HepG2 (cell line): ENCODE data around the gene RHBDD3. TPM values are rescaled to one million over a fixed set of nuclear protein-coding genes. Genes with fewer than 3 reads are reported as not detected.
A peak's percentile ranks its signal among the peaks of the same experiment; 100 is the strongest.

ENCODE experiments used
- ATF7-NPFF ChIP-seq: sonication (generic); formaldehyde crosslinking; IDR thresholded peaks from 2 replicates; pipeline ENCODE4 v1.8.1; 2023; ENCODE audit warnings: mild to moderate bottlenecking, low read depth, missing genetic modification reagents, moderate library complexity
- CEBPG ChIP-seq: IDR thresholded peaks from 2 replicates; pipeline ENCODE4 v1.6.1; 2016
- HDAC1 ChIP-seq: sonication (generic); formaldehyde crosslinking; IDR thresholded peaks from 2 replicates; pipeline ENCODE4 v1.5.1; 2020; ENCODE audit warnings: mild to moderate bottlenecking, missing genetic modification reagents
- HMG20B ChIP-seq: conservative IDR thresholded peaks from 2 replicates; pipeline ENCODE4 v1.6.1; 2016; ENCODE audit warnings: missing genetic modification reagents, missing compliant biosample characterization
- KDM3A ChIP-seq: IDR thresholded peaks from 2 replicates; pipeline ENCODE4 v1.6.1; 2018; ENCODE audit warnings: low read depth, missing compliant biosample characterization
- PRPF4 ChIP-seq: fragments of 200-400 bp; formaldehyde crosslinking; IDR thresholded peaks from 2 replicates; pipeline ENCODE4 v1.6.1; 2016; ENCODE audit warnings: low read length, low read depth; ENCODE audit not compliant: poor library complexity, severe bottlenecking
- RBAK ChIP-seq: sonication (generic); formaldehyde crosslinking; IDR thresholded peaks from 2 replicates; pipeline ENCODE4 v1.5.1; 2020; ENCODE audit warnings: mild to moderate bottlenecking, missing genetic modification reagents
- RBM22 ChIP-seq: fragments of 200-400 bp; formaldehyde crosslinking; optimal IDR thresholded peaks from 2 replicates; pipeline ENCODE3; 2017; ENCODE audit warnings: mild to moderate bottlenecking, low read length, moderate library complexity
- REXO4 ChIP-seq: sonication (generic); formaldehyde crosslinking; IDR thresholded peaks from 2 replicates; pipeline ENCODE4 v1.8.0; 2022; ENCODE audit warnings: missing genetic modification reagents, mild to moderate bottlenecking, borderline replicate concordance
- SAP130 ChIP-seq: IDR thresholded peaks from 2 replicates; pipeline ENCODE4 v1.6.1; 2016; ENCODE audit warnings: low read depth
- SNRNP70 ChIP-seq: fragments of 200-400 bp; formaldehyde crosslinking; IDR thresholded peaks from 2 replicates; pipeline ENCODE4 v1.6.1; 2017; ENCODE audit warnings: mild to moderate bottlenecking, low read depth, low read length, moderate library complexity
- U2AF2 ChIP-seq: fragments of 200-400 bp; formaldehyde crosslinking; IDR thresholded peaks from 2 replicates; pipeline ENCODE4 v1.6.1; 2017; ENCODE audit warnings: low read depth, mild to moderate bottlenecking, low read length
- ZFYVE20 ChIP-seq: sonication (generic); formaldehyde crosslinking; IDR thresholded peaks from 2 replicates; pipeline ENCODE4 v1.8.0; 2023; ENCODE audit warnings: low read depth, mild to moderate bottlenecking, moderate library complexity, missing genetic modification reagents, borderline replicate concordance
- ZKSCAN5 ChIP-seq: sonication (generic); formaldehyde crosslinking; IDR thresholded peaks from 2 replicates; pipeline ENCODE4 v1.5.1; 2020; ENCODE audit warnings: mild to moderate bottlenecking, missing genetic modification reagents
- ZNF10 ChIP-seq: sonication (generic); formaldehyde crosslinking; IDR thresholded peaks from 2 replicates; pipeline ENCODE4 v1.4.0; 2020; ENCODE audit warnings: mild to moderate bottlenecking, low read depth, missing genetic modification reagents, borderline replicate concordance
- ZNF496 ChIP-seq: sonication (generic); formaldehyde crosslinking; IDR thresholded peaks from 2 replicates; pipeline ENCODE4 v1.8.1; 2023; ENCODE audit warnings: mild to moderate bottlenecking, moderate library complexity, missing genetic modification reagents; ENCODE audit not compliant: insufficient replicate concordance
- ZNF703 ChIP-seq: sonication (generic); formaldehyde crosslinking; IDR thresholded peaks from 2 replicates; pipeline ENCODE4 v1.5.1; 2020; ENCODE audit warnings: missing genetic modification reagents, mild to moderate bottlenecking, moderate library complexity, borderline replicate concordance
- ZNF772 ChIP-seq: sonication (generic); formaldehyde crosslinking; IDR thresholded peaks from 2 replicates; pipeline ENCODE4 v1.5.0; 2020; ENCODE audit warnings: mild to moderate bottlenecking, missing genetic modification reagents
- ZSCAN29 ChIP-seq: sonication (generic); formaldehyde crosslinking; conservative IDR thresholded peaks from 2 replicates; pipeline ENCODE4 v1.4.0; 2020; ENCODE audit warnings: mild to moderate bottlenecking, missing genetic modification reagents
- polyA plus RNA-seq, 8 experiments: library from polyadenylated mRNA; depleted of rRNA in 3 of 8; stranded (reverse) in 7 of 8; unstranded in 1 of 8; fragments of >200 nt; fragmentation: Illumina TruSeq in 4 of 8; extraction: Trizol in 4 of 8; gene quantifications; 2 replicates each; pipeline versions ENCODE4 v1.2.1 to v1.2.3, GENCODE V29; 2011 to 2016; ENCODE audit warnings: low read depth in 4 of 8, missing spikeins in 1 of 8, mixed read lengths in 1 of 8; ENCODE audit not compliant: insufficient read depth in 1 of 8
- total RNA-seq, 5 experiments: library from RNA; depleted of rRNA; stranded (reverse); fragments of >200 nt; fragmentation: Illumina TruSeq; extraction: Trizol; gene quantifications; 2 replicates each; pipeline ENCODE4 v1.2.3, GENCODE V29; 2016; ENCODE audit warnings: low read depth in 1 of 5
- TF ChIP-seq, protein P1 (sequence below): sonication (generic); formaldehyde crosslinking; IDR thresholded peaks from 2 replicates; pipeline ENCODE4 v1.5.0; 2020; ENCODE audit warnings: missing genetic modification reagents, mild to moderate bottlenecking, borderline replicate concordance
- TF ChIP-seq, protein P2 (sequence below): sonication (generic); formaldehyde crosslinking; IDR thresholded peaks from 2 replicates; pipeline ENCODE4 v1.4.0; 2020; ENCODE audit warnings: missing genetic modification reagents, borderline replicate concordance
- TF ChIP-seq, protein P3 (sequence below): sonication (generic); formaldehyde crosslinking; IDR thresholded peaks from 2 replicates; pipeline ENCODE4 v1.4.0; 2020; ENCODE audit warnings: mild to moderate bottlenecking, low read depth, missing genetic modification reagents

RHBDD3 gene
- total and polyA plus RNA-seq, 2 of the 13 experiments (the other 11 are each of a cell fraction or from before 2014, with no cell fraction given) = 12.1 to 26.7 TPM

DNA sequence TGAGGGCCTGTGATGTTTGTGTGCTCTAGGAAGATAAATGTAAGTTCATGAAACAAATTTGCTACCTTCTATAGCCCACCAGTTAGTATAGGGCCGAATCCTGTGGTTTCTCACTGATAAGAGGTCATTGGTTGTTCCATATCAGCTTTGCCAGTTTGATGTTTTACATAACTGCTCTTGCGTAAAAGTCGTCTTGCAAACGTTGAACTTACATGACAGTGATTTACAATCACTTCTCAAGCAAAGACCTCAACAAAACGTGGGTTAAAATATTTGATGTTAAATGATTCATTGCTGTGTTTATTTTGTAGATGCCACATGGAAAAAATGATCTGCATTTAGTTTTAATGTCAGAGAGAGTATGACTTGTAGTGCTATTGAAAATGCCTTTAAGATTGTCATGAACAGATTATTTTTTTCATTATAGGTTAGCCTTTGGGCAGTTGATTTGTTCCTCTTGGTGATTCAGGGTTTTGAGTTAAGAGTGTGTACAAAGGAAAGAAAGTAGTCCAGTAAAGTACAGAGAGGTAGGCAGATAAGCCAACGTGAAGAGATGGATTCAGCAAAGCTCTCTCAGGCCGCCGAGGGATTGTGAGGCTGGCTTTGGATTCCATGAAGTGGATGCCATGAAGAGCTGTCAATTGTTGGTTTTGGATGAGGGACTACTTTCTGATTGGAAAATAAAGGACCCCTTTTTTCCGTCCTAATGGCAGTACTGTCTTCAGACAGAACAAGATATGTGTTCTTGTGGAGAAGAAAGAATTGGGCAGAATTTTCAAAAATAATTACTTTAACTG is 2.9 kb upstream of the RHBDD3 start (continued):
- TF ChIP-seq, protein P1, sequence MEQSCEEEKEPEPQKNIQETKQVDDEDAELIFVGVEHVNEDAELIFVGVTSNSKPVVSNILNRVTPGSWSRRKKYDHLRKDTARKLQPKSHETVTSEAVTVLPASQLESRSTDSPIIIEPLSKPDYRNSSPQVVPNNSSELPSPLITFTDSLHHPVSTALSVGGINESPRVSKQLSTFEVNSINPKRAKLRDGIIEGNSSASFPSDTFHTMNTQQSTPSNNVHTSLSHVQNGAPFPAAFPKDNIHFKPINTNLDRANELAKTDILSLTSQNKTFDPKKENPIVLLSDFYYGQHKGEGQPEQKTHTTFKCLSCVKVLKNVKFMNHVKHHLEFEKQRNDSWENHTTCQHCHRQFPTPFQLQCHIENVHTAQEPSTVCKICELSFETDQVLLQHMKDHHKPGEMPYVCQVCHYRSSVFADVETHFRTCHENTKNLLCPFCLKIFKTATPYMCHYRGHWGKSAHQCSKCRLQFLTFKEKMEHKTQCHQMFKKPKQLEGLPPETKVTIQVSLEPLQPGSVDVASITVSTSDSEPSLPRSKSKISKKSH (CRISPR knock-in tag) = no peak
- TF ChIP-seq, protein P2, sequence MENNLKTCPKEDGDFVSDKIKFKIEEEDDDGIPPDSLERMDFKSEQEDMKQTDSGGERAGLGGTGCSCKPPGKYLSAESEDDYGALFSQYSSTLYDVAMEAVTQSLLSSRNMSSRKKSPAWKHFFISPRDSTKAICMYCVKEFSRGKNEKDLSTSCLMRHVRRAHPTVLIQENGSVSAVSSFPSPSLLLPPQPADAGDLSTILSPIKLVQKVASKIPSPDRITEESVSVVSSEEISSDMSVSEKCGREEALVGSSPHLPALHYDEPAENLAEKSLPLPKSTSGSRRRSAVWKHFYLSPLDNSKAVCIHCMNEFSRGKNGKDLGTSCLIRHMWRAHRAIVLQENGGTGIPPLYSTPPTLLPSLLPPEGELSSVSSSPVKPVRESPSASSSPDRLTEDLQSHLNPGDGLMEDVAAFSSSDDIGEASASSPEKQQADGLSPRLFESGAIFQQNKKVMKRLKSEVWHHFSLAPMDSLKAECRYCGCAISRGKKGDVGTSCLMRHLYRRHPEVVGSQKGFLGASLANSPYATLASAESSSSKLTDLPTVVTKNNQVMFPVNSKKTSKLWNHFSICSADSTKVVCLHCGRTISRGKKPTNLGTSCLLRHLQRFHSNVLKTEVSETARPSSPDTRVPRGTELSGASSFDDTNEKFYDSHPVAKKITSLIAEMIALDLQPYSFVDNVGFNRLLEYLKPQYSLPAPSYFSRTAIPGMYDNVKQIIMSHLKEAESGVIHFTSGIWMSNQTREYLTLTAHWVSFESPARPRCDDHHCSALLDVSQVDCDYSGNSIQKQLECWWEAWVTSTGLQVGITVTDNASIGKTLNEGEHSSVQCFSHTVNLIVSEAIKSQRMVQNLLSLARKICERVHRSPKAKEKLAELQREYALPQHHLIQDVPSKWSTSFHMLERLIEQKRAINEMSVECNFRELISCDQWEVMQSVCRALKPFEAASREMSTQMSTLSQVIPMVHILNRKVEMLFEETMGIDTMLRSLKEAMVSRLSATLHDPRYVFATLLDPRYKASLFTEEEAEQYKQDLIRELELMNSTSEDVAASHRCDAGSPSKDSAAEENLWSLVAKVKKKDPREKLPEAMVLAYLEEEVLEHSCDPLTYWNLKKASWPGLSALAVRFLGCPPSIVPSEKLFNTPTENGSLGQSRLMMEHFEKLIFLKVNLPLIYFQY = no peak
- no peak for TF ChIP-seq ZKSCAN5
- no peak for TF ChIP-seq PRPF4
- TF ChIP-seq ATF7-NPFF = no peak
- peak; percentile 74 for TF ChIP-seq HMG20B (CRISPR knock-in tag)
- TF ChIP-seq ZNF703 = no peak
- TF ChIP-seq ZFYVE20 (CRISPR knock-in tag) = no peak
- TF ChIP-seq SAP130 (CRISPR knock-in tag) = peak; percentile 70
- no peak for TF ChIP-seq ZNF10
- TF ChIP-seq, protein P3, sequence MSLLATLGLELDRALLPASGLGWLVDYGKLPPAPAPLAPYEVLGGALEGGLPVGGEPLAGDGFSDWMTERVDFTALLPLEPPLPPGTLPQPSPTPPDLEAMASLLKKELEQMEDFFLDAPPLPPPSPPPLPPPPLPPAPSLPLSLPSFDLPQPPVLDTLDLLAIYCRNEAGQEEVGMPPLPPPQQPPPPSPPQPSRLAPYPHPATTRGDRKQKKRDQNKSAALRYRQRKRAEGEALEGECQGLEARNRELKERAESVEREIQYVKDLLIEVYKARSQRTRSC = no peak
- TF ChIP-seq HDAC1 = no peak
- no peak for TF ChIP-seq ZNF772 (CRISPR knock-in tag)
- TF ChIP-seq ZSCAN29 = no peak
- no peak for TF ChIP-seq U2AF2
- no peak for TF ChIP-seq RBAK (CRISPR knock-in tag)
- TF ChIP-seq RBM22 = no peak
- no peak for TF ChIP-seq SNRNP70
- no peak for TF ChIP-seq KDM3A (CRISPR knock-in tag)
- peak; percentile 87 for TF ChIP-seq CEBPG
- no peak for TF ChIP-seq ZNF496 (CRISPR knock-in tag)
- no peak for TF ChIP-seq REXO4 (CRISPR knock-in tag)
